KG1 (cell line): ENCODE results near the gene GLRA2.

ENCODE experiments used
- DNase-seq: peaks from one replicate; lab custom pipeline; 2025; lab: John Stamatoyannopoulos, UW

GLRA2 gene

GRCh38 chrX:14702145-14702544, 172.8 kb downstream of the GLRA2 start:
- DNase-seq = no peak

GRCh38 chrX:14712096-14712495, 182.8 kb downstream of the GLRA2 start:
- no peak for DNase-seq

GRCh38 chrX:14717949-14718348, 188.6 kb downstream of the GLRA2 start:
- DNase-seq = no peak

- DNase-seq = no peak
Measured at GRCh38 chrX:14718403-14718802, 189.1 kb downstream of the GLRA2 start.

- no peak for DNase-seq
Measured at GRCh38 chrX:14729058-14729457, 199.7 kb downstream of the GLRA2 start.

GRCh38 chrX:14738643-14739042, 209.3 kb downstream of the GLRA2 start:
- DNase-seq = no peak

- DNase-seq = no peak
Measured at GRCh38 chrX:14753441-14753840, 224.1 kb downstream of the GLRA2 start.

- DNase-seq = no peak
Measured at GRCh38 chrX:14758029-14758491, 228.7 kb downstream of the GLRA2 start.

GRCh38 chrX:14775416-14775815, 246.1 kb downstream of the GLRA2 start:
- no peak for DNase-seq

GRCh38 chrX:14776901-14777300, 247.6 kb downstream of the GLRA2 start:
- no peak for DNase-seq

- no peak for DNase-seq
Measured at GRCh38 chrX:14777525-14777924, 248.2 kb downstream of the GLRA2 start.

GRCh38 chrX:14779580-14779979, 250.2 kb downstream of the GLRA2 start:
- DNase-seq = no peak
